Psoas muscle (tissue), 8 donors: ENCODE measurements around the gene TBX6. TPM values are rescaled to one million over a fixed set of nuclear protein-coding genes. Genes with fewer than 3 reads are reported as not detected.

Experiments used
- ATAC-seq, 4 donors: fragments of 200-7000 bp; cut with Tn5 transposase; one replicate each; pipeline ENCODE4 v1.9.1; 2020; ENCODE audit warnings: moderate library complexity in 3 of 4, mild to moderate bottlenecking in 2 of 4
- DNase-seq, 2 donors: peaks; one replicate each; pipeline ENCODE4 v3.0.0-alpha.2; 2020
- H3K27ac ChIP-seq: fragments of 200-600 bp; one replicate; pipeline ENCODE4 v1.8.0; 2022
- H3K27me3 ChIP-seq, 3 donors: fragments of 200-600 bp in 1 of 3; one replicate each; pipeline versions ENCODE4 v1.6.1 to v1.8.0; 2013 to 2022; ENCODE audit warnings: low read length in 2 of 3, mild to moderate bottlenecking in 2 of 3, moderate library complexity in 1 of 3; ENCODE audit not compliant: insufficient read depth in 3 of 3
- H3K36me3 ChIP-seq, 2 donors: fragments of 200-600 bp in 1 of 2; one replicate each; pipeline versions ENCODE4 v1.6.1 to v1.8.0; 2013 to 2022; ENCODE audit warnings: low read depth in 1 of 2, mild to moderate bottlenecking in 1 of 2, moderate library complexity in 1 of 2; ENCODE audit not compliant: insufficient read depth in 1 of 2
- H3K4me1 ChIP-seq: fragments of 200-600 bp; one replicate; pipeline ENCODE4 v1.8.0; 2022
- H3K4me3 ChIP-seq: fragments of 200-600 bp; one replicate; pipeline ENCODE4 v1.8.0; 2022; ENCODE audit warnings: mild to moderate bottlenecking
- H3K9me3 ChIP-seq: fragments of 200-600 bp; one replicate; pipeline ENCODE4 v1.8.0; 2022
- WGBS, 3 donors: extraction: QIAGEN DNeasy Blood & Tissue Kit; methylation state at CpG; one replicate each; pipeline versions ENCODE4 v1.1.6 to v1.1.7; 2013; 5-methylcytosine and 5-hydroxymethylcytosine counted together
- intact Hi-C, 2 donors: fragments of 100-400 bp; cut with DNase I; formaldehyde crosslinking; loops; one replicate each; pipeline versions ENCODE4 v1.11.0 to v1.14.2; 2022
- polyA plus RNA-seq, 3 donors: library from polyadenylated mRNA; stranded (reverse); fragments of 200-250 nt; gene quantifications; one replicate each; pipeline ENCODE4 v1.2.3, GENCODE V29; 2013
- total RNA-seq, 4 donors: library from RNA; stranded (reverse); fragmentation: NEBNext Ultra II Directional in 2 of 4; extraction: Animal tissue kit (Norgen Biotek cat#: 25700) in 2 of 4; gene quantifications; one replicate each; pipeline versions ENCODE4 v1.2.1 to v1.2.4, GENCODE V29; 2021 to 2023
- TF ChIP-seq, protein P1 (sequence below): fragments of 200-600 bp; IDR thresholded peaks from one replicate; pipeline ENCODE4 v1.8.0; 2022; ENCODE audit warnings: antibody characterized with exemption
- donor health status: healthy with polysubstance abuse.
- donor health status: DM: no; HTN: no; CAD: no; lungs with moderate emphysema.
- donor health status: Bipolar disorder and iron deficiency.
- donor health status: healthy.
- donor health status: DM: yes; HTN: yes; CAD: no.
- donor health status: DM: no; HTN: no; CAD: no.
- donor health status: DM: no; HTN: no; CAD: no.
- donor health status: DM: yes; HTN: yes; CAD: no.

TBX6 gene
- total and polyA plus RNA-seq, 7 donors: 0.32 to 1.6 (median 0.76) TPM

GRCh38 chr16:30092373-30093010 is 768 bp upstream of the TBX6 start:
- intact Hi-C loops: loop anchor here in 1 of 2 donors (5.0 to 10.0 kb wide), 2 partner anchors 50 to 312 kb away; partner anchors contain the start of gene ZNF771
- ATAC-seq: peak; percentile 24 to 69 (median 55)
- TF ChIP-seq, protein P1, sequence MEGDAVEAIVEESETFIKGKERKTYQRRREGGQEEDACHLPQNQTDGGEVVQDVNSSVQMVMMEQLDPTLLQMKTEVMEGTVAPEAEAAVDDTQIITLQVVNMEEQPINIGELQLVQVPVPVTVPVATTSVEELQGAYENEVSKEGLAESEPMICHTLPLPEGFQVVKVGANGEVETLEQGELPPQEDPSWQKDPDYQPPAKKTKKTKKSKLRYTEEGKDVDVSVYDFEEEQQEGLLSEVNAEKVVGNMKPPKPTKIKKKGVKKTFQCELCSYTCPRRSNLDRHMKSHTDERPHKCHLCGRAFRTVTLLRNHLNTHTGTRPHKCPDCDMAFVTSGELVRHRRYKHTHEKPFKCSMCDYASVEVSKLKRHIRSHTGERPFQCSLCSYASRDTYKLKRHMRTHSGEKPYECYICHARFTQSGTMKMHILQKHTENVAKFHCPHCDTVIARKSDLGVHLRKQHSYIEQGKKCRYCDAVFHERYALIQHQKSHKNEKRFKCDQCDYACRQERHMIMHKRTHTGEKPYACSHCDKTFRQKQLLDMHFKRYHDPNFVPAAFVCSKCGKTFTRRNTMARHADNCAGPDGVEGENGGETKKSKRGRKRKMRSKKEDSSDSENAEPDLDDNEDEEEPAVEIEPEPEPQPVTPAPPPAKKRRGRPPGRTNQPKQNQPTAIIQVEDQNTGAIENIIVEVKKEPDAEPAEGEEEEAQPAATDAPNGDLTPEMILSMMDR: peak; percentile 65
- Histone ChIP-seq H3K4me1 (peaks cover 34% of the 10 kb centered on the region), H3K4me3 (peak overlapping the region; percentile 64), H3K9me3 (peaks cover 3% of the 10 kb centered on the region), H3K27me3 (no peaks in the 10 kb centered on the region), H3K36me3 (peaks cover 0 to 24% of the 10 kb centered on the region in 2 donors), H3K27ac (peak overlapping the region; percentile 97)
- peak; percentile 83 to 90 for DNase-seq
- 6 to 17% (median 7%) methylated on average over 22 of the region's 22 CpGs for WGBS, 3 donors

- ATAC-seq (no peak), DNase-seq (no peak)
- TF ChIP-seq, protein P1: no peak
- H3K36me3 ChIP-seq: peaks cover 0 to 31% of the 10 kb centered on the region in 2 donors
- H3K4me3 ChIP-seq: peak overlapping the region; percentile 64
- WGBS, 3 donors: 64 to 72% (median 65%) methylated on average over 23 to 26 of the region's 26 CpGs
- peaks cover 34% of the 10 kb centered on the region for H3K4me1 ChIP-seq
- H3K27me3 ChIP-seq: no peaks in the 10 kb centered on the region
- peak overlapping the region; percentile 97 for H3K27ac ChIP-seq
- intact Hi-C loops: loop anchor here in 1 of 2 donors (1.0 to 10.0 kb wide), 3 partner anchors 14 to 314 kb away; partner anchors contain the start of gene ZNF771
- no peaks in the 10 kb centered on the region for H3K9me3 ChIP-seq
Measured at GRCh38 chr16:30090610-30091331, 953 bp downstream of the TBX6 start.

DNA sequence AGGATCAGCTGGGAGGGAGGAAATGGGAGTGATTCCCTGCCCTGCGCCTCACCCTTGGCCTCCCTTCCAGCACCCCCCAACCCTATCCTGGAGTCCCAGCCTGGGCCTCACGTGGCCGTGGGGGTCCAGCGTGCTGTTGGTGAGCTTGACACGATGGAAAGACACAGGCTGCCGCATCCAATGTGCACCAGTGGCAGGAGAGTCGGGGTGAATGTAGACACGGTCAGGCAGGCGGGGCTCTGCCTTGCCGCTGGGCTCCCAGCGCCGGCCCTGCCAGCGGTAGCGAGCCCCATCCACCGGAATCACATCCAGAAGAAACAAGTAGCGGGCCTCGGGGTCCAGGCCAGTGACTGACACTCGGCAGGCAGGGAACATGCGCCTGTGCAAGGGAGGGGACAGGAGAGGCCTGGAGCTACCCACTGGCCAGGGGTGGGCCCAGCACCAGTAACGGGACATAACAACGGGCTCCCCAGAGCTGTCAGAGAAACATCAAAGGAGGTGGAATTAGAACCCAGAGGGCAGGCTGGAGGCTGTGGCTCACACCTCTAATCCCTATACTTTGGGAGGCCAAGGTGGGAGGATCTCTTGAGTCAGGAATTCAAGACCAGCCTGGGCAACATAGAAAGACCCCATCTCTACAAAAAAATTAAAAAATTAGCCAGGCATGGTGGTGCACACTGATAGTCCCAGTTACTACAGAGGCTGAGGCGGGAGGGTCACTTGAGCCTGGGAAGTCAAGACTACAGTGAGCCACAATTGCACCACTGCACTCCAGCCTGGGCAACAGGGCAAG is 2.7 kb downstream of the TBX6 start:
- 70 to 73% (median 71%) methylated on average over 22 of the region's 22 CpGs for WGBS, 3 donors
- DNase-seq: no peak
- Histone ChIP-seq H3K27me3 (no peaks in the 10 kb centered on the region), H3K36me3 (peaks cover 0 to 34% of the 10 kb centered on the region in 2 donors), H3K9me3 (no peaks in the 10 kb centered on the region), H3K4me1 (peaks cover 20% of the 10 kb centered on the region), H3K27ac (peak overlapping the region; percentile 16), H3K4me3 (no peak overlapping the region)
- TF ChIP-seq, protein P1: no peak
- intact Hi-C loops: no loop called here
- ATAC-seq: no peak

GRCh38 chr16:30088237-30088831 is 3.4 kb downstream of the TBX6 start:
- WGBS, 3 donors: 59 to 66% (median 63%) methylated on average over 10 of the region's 10 CpGs
- H3K4me3 ChIP-seq: no peak overlapping the region
- no peak overlapping the region for H3K27ac ChIP-seq
- intact Hi-C loops: no loop called here
- H3K4me1 ChIP-seq: peaks cover 19% of the 10 kb centered on the region
- no peaks in the 10 kb centered on the region for H3K9me3 ChIP-seq
- DNase-seq (no peak), ATAC-seq (no peak)
- TF ChIP-seq, protein P1: no peak
- H3K27me3 ChIP-seq: no peaks in the 10 kb centered on the region
- peaks cover 0 to 34% of the 10 kb centered on the region in 2 donors for H3K36me3 ChIP-seq
